DND-41 (cell line): Measurements from ENCODE around the gene CCR2.

Experiments used
- CTCF ChIP-seq: IDR thresholded peaks from 2 replicates; pipeline ENCODE4 v1.5.1; 2012; ENCODE audit warnings: borderline replicate concordance, low read length, moderate library complexity, mild to moderate bottlenecking; ENCODE audit not compliant: poor library complexity, severe bottlenecking; ENCODE audit errors: extremely low read depth
- EZH2 ChIP-seq: IDR thresholded peaks from 3 replicates; pipeline ENCODE4 v1.6.1; 2012; ENCODE audit warnings: borderline replicate concordance, low read depth, mild to moderate bottlenecking, moderate library complexity, low read length, inconsistent platforms; ENCODE audit not compliant: severe bottlenecking

- TF ChIP-seq CTCF (no peak), EZH2 (no peak)
Measured at GRCh38 chr3:46354984-46355383, 1.1 kb downstream of the CCR2 start.
